Upper lobe of left lung (tissue), 6 donors: ENCODE data around the gene EAF1. TPM values are rescaled to one million over a fixed set of nuclear protein-coding genes. Genes with fewer than 3 reads are reported as not detected.

ENCODE experiments used
- ATAC-seq, 2 donors: fragments of 200-7000 bp; cut with Tn5 transposase; one replicate each; pipeline ENCODE4 v1.9.1; 2022; ENCODE audit warnings: mild to moderate bottlenecking in 2 of 2, moderate library complexity in 2 of 2; ENCODE audit not compliant: low FRiP score in 2 of 2
- DNase-seq, 2 donors: peaks; one replicate each; pipeline ENCODE4 v3.0.0-alpha.2; 2019 to 2020
- H3K27ac ChIP-seq, 4 donors: fragments of 200-600 bp; sonication (generic); one replicate each; pipeline ENCODE4 v1.5.1; 2016 to 2019
- H3K27me3 ChIP-seq, 4 donors: fragments of 200-600 bp; sonication (generic); one replicate each; pipeline ENCODE4 v1.5.1; 2017 to 2019
- H3K36me3 ChIP-seq, 4 donors: fragments of 200-600 bp; sonication (generic); one replicate each; pipeline ENCODE4 v1.5.1; 2016 to 2019
- H3K4me1 ChIP-seq, 4 donors: fragments of 200-600 bp; sonication (generic); one replicate each; pipeline ENCODE4 v1.5.1; 2018 to 2019
- H3K4me3 ChIP-seq, 4 donors: fragments of 200-600 bp; sonication (generic); one replicate each; pipeline ENCODE4 v1.5.1; 2017 to 2019; ENCODE audit warnings: mild to moderate bottlenecking in 2 of 4, moderate library complexity in 1 of 4
- H3K9me3 ChIP-seq, 4 donors: fragments of 200-600 bp; sonication (generic); one replicate each; pipeline ENCODE4 v1.5.1; 2018 to 2019
- CTCF ChIP-seq, 6 experiments: fragments of 450-650 bp in 4 of 6; fragments of 200-600 bp in 2 of 6; sonication (generic) in 2 of 6; IDR thresholded peaks; one replicate each; pipeline ENCODE4 v1.5.1; 2016 to 2019; ENCODE audit warnings: antibody characterized with exemption in 6 of 6
- EP300 ChIP-seq, 4 donors: sonication (generic); formaldehyde crosslinking; IDR thresholded peaks; one replicate each; pipeline ENCODE4 v1.5.1; 2017; ENCODE audit warnings: antibody characterized with exemption in 4 of 4, control low read depth in 2 of 4
- POLR2A ChIP-seq, 4 donors: fragments of 450-650 bp; IDR thresholded peaks; one replicate each; pipeline ENCODE4 v1.5.1; 2016 to 2017; ENCODE audit warnings: antibody characterized with exemption in 4 of 4, mild to moderate bottlenecking in 2 of 4
- POLR2AphosphoS5 ChIP-seq, 2 donors: sonication (generic); formaldehyde crosslinking; IDR thresholded peaks; one replicate each; pipeline ENCODE4 v1.5.1; 2017; ENCODE audit warnings: antibody characterized with exemption in 2 of 2
- WGBS, 2 donors: methylation state at CpG; one replicate each; pipeline ENCODE4 v1.1.5; 2017 to 2018; 5-methylcytosine and 5-hydroxymethylcytosine counted together
- total RNA-seq, 6 donors: library from RNA; depleted of rRNA in 4 of 6; stranded (reverse); fragments of >200 nt in 4 of 6; gene quantifications; one replicate each; pipeline versions ENCODE4 v1.1.0 to v1.2.1, GENCODE V29; 2016 to 2021
- donor health status: DM: no; HTN: no; CAD: no; lungs with moderate emphysema.
- donor health status: DM: no; HTN: yes; CAD: no; lungs with severe emphysema.

EAF1 gene
- total RNA-seq, 6 donors from 2014 or later, result 21.1 to 45.1 (median 31.7) TPM

- TF ChIP-seq POLR2AphosphoS5 (IDR thresholded peaks at IDR 0.05) (no peak), EP300 (IDR thresholded peaks at IDR 0.05) (no peak), CTCF (IDR thresholded peaks at IDR 0.05) (no peak), POLR2A (IDR thresholded peaks at IDR 0.05) (no peak)
- WGBS, 2 donors, result 67 to 76% methylated on average over 5 of the region's 5 CpGs
- Histone ChIP-seq H3K36me3 (no peaks in the 10 kb centered on the region), H3K4me3 (no peak overlapping the region), H3K27me3 (no peaks in the 10 kb centered on the region), H3K9me3 (no peaks in the 10 kb centered on the region), H3K27ac (no peak overlapping the region), H3K4me1 (no peaks in the 10 kb centered on the region)
- ATAC-seq, result no peak
- no peak for DNase-seq
Measured at GRCh38 chr3:15399970-15400369, 27.4 kb upstream of the EAF1 start.

GRCh38 chr3:15401936-15402335 lies 25.5 kb upstream of the EAF1 start:
- no peaks in the 10 kb centered on the region for H3K27me3 ChIP-seq
- ATAC-seq (no peak), DNase-seq (no peak)
- no peaks in the 10 kb centered on the region for H3K36me3 ChIP-seq
- H3K9me3 ChIP-seq, result no peaks in the 10 kb centered on the region
- no peak overlapping the region for H3K4me3 ChIP-seq
- H3K4me1 ChIP-seq, result no peaks in the 10 kb centered on the region
- no peak overlapping the region for H3K27ac ChIP-seq
- TF ChIP-seq CTCF (IDR thresholded peaks at IDR 0.05) (no peak), POLR2AphosphoS5 (IDR thresholded peaks at IDR 0.05) (no peak)
- WGBS, 2 donors, result 87 to 97% methylated on average over 4 of the region's 4 CpGs

- H3K27me3 ChIP-seq, result no peaks in the 10 kb centered on the region
- no peak overlapping the region for H3K27ac ChIP-seq
- DNase-seq (no peak), ATAC-seq (no peak)
- H3K4me3 ChIP-seq, result no peak overlapping the region
- 61 to 68% methylated on average over 3 of the region's 3 CpGs for whole genome bisulfite sequencing, 2 donors
- no peaks in the 10 kb centered on the region for H3K36me3 ChIP-seq
- no peaks in the 10 kb centered on the region for H3K9me3 ChIP-seq
- H3K4me1 ChIP-seq, result no peaks in the 10 kb centered on the region
- TF ChIP-seq POLR2AphosphoS5 (IDR thresholded peaks at IDR 0.05) (no peak), CTCF (IDR thresholded peaks at IDR 0.05) (no peak), POLR2A (IDR thresholded peaks at IDR 0.05) (no peak), EP300 (IDR thresholded peaks at IDR 0.05) (no peak)
Measured at GRCh38 chr3:15403495-15403894, 23.9 kb upstream of the EAF1 start.

- no peak for DNase-seq
- no peaks in the 10 kb centered on the region for H3K27me3 ChIP-seq
- WGBS, 2 donors, result 93% methylated on average over 3 of the region's 3 CpGs
- H3K9me3 ChIP-seq, result no peaks in the 10 kb centered on the region
- TF ChIP-seq EP300 (IDR thresholded peaks at IDR 0.05), result no peak
- no peak for TF ChIP-seq POLR2AphosphoS5 (IDR thresholded peaks at IDR 0.05)
- TF ChIP-seq POLR2A (IDR thresholded peaks at IDR 0.05), result no peak
- no peak for TF ChIP-seq CTCF (IDR thresholded peaks at IDR 0.05)
- no peak overlapping the region for H3K4me3 ChIP-seq
- H3K27ac ChIP-seq, result no peak overlapping the region
- peaks cover 0 to 4% (median 2%) of the 10 kb centered on the region in 4 donors for H3K4me1 ChIP-seq
- no peak for ATAC-seq
- H3K36me3 ChIP-seq, result no peaks in the 10 kb centered on the region
Measured at GRCh38 chr3:15403965-15404364, 23.4 kb upstream of the EAF1 start.

- Histone ChIP-seq H3K9me3 (no peaks in the 10 kb centered on the region), H3K27me3 (no peaks in the 10 kb centered on the region), H3K4me1 (peaks cover 0 to 9% (median 3%) of the 10 kb centered on the region in 4 donors), H3K36me3 (peaks cover 0 to 5% (median 0%) of the 10 kb centered on the region in 4 donors), H3K4me3 (no peak overlapping the region), H3K27ac (no peak overlapping the region)
- TF ChIP-seq EP300 (IDR thresholded peaks at IDR 0.05) (no peak), POLR2A (IDR thresholded peaks at IDR 0.05) (no peak), CTCF (IDR thresholded peaks at IDR 0.05) (no peak), POLR2AphosphoS5 (IDR thresholded peaks at IDR 0.05) (no peak)
- DNase-seq, result no peak
- whole genome bisulfite sequencing, 2 donors, result 62 to 95% methylated on average over 1 of the region's 1 CpG
- ATAC-seq, result no peak
Measured at GRCh38 chr3:15404767-15405166, 22.6 kb upstream of the EAF1 start.
